ENCODE results near the gene SLC20A1. TPM values are rescaled to one million over a fixed set of nuclear protein-coding genes. Genes with fewer than 3 reads are reported as not detected.

The SLC20A1 gene
- total and polyA plus RNA-seq, 4 donors, result 26.2 to 51.4 (median 38.6) TPM

DNA sequence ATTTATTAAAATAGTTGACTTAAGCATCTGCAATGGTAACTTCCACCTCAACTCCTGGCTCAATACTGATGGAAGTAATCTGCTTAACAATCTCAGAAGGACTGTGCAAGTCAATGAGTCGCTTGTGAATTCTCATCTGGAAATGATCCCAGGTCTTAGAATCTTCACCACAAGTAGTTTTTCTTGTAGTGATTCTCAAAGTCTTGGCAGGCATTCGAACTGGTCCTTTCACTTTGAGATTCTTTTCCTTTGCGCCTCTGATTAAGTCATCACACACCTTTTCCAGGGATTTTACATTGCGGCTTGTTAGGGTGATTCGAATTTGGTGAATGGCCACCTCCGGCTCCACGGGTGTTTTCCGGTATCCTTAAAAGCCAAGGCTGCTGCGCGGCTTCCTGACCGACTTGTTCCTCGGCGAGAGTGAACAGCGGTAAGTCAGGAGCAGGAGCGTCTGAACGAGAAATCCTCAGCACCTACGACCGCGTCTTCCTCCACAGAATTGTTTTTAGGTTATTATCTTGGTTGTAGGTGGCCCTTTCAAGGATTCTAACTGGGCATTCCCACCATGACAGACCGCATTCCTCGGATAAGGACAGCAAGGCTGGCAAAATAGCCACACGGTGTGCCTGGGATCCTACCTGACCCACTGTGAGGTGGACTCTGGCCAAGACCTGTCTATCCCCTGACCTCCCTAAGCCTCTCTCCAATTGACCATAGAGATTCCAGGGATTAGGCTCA is 23.8 kb upstream of the SLC20A1 start:
- ATAC-seq (ENCODE audit: insufficient read depth, low FRiP score), result no peak
- H3K9ac ChIP-seq (ENCODE audit: insufficient read depth in 1 of 2, low read length in 2 of 2), result no peak overlapping the region
- H3K36me3 ChIP-seq (ENCODE audit: control insufficient read depth in 4 of 4, insufficient read depth in 4 of 4, low read length in 4 of 4), result no peaks in the 10 kb centered on the region
- no peaks in the 10 kb centered on the region for H3K9me3 ChIP-seq (ENCODE audit: control insufficient read depth in 4 of 4, insufficient read depth in 3 of 4, low read length in 3 of 4)
- no peaks in the 10 kb centered on the region for H3K27me3 ChIP-seq (ENCODE audit: control insufficient read depth in 3 of 3, insufficient read depth in 3 of 3, low read length in 2 of 3)
- DNase-seq, result no peak
- no peak overlapping the region for H3K27ac ChIP-seq (ENCODE audit: low read depth in 1 of 2, low read length in 1 of 2)
- no peak overlapping the region for H3K4me3 ChIP-seq
- WGBS, 2 donors, result 82 to 89% methylated on average over 22 of the region's 22 CpGs
- TF ChIP-seq, protein P1, sequence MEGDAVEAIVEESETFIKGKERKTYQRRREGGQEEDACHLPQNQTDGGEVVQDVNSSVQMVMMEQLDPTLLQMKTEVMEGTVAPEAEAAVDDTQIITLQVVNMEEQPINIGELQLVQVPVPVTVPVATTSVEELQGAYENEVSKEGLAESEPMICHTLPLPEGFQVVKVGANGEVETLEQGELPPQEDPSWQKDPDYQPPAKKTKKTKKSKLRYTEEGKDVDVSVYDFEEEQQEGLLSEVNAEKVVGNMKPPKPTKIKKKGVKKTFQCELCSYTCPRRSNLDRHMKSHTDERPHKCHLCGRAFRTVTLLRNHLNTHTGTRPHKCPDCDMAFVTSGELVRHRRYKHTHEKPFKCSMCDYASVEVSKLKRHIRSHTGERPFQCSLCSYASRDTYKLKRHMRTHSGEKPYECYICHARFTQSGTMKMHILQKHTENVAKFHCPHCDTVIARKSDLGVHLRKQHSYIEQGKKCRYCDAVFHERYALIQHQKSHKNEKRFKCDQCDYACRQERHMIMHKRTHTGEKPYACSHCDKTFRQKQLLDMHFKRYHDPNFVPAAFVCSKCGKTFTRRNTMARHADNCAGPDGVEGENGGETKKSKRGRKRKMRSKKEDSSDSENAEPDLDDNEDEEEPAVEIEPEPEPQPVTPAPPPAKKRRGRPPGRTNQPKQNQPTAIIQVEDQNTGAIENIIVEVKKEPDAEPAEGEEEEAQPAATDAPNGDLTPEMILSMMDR (IDR thresholded peaks at IDR 0.05; ENCODE audit: control extremely low read depth, extremely low read depth), result no peak
- H3K4me1 ChIP-seq (ENCODE audit: control insufficient read depth in 5 of 5, insufficient read depth in 5 of 5, low read length in 5 of 5), result peaks cover 0 to 4% (median 0%) of the 10 kb centered on the region in 5 donors

DNA sequence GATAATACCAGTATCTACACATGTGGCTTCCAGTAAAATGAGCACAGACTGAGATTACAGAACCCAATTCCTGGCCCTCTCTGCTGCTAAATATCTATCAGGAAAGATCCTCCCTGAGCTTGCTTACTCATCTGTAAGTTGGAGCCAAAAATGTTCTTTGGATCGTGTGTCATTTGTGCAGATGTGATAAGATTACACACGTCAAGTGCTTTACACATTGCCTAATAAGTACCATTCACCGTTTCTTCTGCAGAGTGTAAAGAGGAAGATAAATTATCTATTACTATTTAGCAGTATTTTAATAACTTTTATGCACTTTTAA is 23.2 kb upstream of the SLC20A1 start:
- H3K36me3 ChIP-seq (ENCODE audit: control insufficient read depth in 4 of 4, insufficient read depth in 4 of 4, low read length in 4 of 4), result no peaks in the 10 kb centered on the region
- WGBS, 2 donors, result 19 to 24% methylated on average over 3 of the region's 3 CpGs
- no peak for DNase-seq
- H3K9me3 ChIP-seq (ENCODE audit: control insufficient read depth in 4 of 4, insufficient read depth in 3 of 4, low read length in 3 of 4), result no peaks in the 10 kb centered on the region
- H3K27ac ChIP-seq (ENCODE audit: low read depth in 1 of 2, low read length in 1 of 2), result no peak overlapping the region
- H3K4me3 ChIP-seq, result no peak overlapping the region
- no peak for ATAC-seq (ENCODE audit: insufficient read depth, low FRiP score)
- TF ChIP-seq, protein P1 (IDR thresholded peaks at IDR 0.05; ENCODE audit: control extremely low read depth, extremely low read depth), result no peak
- H3K9ac ChIP-seq (ENCODE audit: insufficient read depth in 1 of 2, low read length in 2 of 2), result no peak overlapping the region
- no peaks in the 10 kb centered on the region for H3K27me3 ChIP-seq (ENCODE audit: control insufficient read depth in 3 of 3, insufficient read depth in 3 of 3, low read length in 2 of 3)
- H3K4me1 ChIP-seq (ENCODE audit: control insufficient read depth in 5 of 5, insufficient read depth in 5 of 5, low read length in 5 of 5), result peaks cover 0 to 4% (median 0%) of the 10 kb centered on the region in 5 donors

DNA sequence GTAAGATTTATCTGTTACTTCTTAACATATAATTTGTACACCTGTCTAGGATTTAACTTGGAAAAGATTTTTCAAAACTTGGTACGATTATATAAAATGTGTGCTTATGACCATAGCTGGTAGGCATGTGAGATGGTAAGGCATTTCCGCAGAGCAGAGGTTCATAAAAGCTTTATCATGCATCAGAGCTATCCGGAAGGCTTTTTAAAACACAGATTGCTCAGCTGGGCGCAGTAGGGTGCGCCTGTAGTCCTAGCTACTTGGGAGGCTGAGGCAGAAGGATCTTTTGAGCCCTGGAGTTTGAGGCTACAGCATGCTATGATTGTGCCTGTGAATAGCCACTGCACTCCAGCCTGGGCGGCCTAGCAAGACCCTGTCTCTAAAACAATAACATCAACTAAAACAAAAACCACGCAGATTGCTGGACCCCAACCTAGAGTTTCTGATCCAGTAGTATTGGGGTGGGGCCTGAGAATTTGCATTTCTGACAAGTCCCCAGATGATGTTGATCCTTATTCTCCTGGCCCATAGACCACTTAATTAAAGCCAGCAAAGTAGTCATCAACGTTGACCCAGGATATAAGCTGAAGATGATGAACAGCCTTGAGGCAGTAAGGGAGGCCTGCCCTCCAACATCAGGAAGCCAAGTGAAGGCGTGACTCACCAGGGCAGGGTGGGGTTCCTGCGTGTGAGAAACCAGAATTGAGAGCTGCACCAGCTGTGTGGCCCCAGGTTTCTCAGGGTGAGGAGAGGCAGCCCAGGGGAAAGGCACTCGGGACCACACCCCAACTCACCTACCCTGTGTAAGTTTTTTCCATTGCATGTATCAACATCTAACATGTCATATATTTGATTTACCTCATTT is 21.6 kb upstream of the SLC20A1 start:
- no peak overlapping the region for H3K27ac ChIP-seq (ENCODE audit: low read depth in 1 of 2, low read length in 1 of 2)
- H3K4me1 ChIP-seq (ENCODE audit: control insufficient read depth in 5 of 5, insufficient read depth in 5 of 5, low read length in 5 of 5), result peaks cover 0 to 7% (median 0%) of the 10 kb centered on the region in 5 donors
- 75 to 76% methylated on average over 11 of the region's 11 CpGs for WGBS, 2 donors
- no peak for ATAC-seq (ENCODE audit: insufficient read depth, low FRiP score)
- TF ChIP-seq, protein P1 (IDR thresholded peaks at IDR 0.05; ENCODE audit: control extremely low read depth, extremely low read depth), result no peak
- H3K27me3 ChIP-seq (ENCODE audit: control insufficient read depth in 3 of 3, insufficient read depth in 3 of 3, low read length in 2 of 3), result no peaks in the 10 kb centered on the region
- no peak for DNase-seq
- no peaks in the 10 kb centered on the region for H3K9me3 ChIP-seq (ENCODE audit: control insufficient read depth in 4 of 4, insufficient read depth in 3 of 4, low read length in 3 of 4)
- H3K4me3 ChIP-seq, result no peak overlapping the region
- no peaks in the 10 kb centered on the region for H3K36me3 ChIP-seq (ENCODE audit: control insufficient read depth in 4 of 4, insufficient read depth in 4 of 4, low read length in 4 of 4)
- no peak overlapping the region for H3K9ac ChIP-seq (ENCODE audit: insufficient read depth in 1 of 2, low read length in 2 of 2)
